ENCODE data around the gene PTBP1.

The PTBP1 gene

DNA sequence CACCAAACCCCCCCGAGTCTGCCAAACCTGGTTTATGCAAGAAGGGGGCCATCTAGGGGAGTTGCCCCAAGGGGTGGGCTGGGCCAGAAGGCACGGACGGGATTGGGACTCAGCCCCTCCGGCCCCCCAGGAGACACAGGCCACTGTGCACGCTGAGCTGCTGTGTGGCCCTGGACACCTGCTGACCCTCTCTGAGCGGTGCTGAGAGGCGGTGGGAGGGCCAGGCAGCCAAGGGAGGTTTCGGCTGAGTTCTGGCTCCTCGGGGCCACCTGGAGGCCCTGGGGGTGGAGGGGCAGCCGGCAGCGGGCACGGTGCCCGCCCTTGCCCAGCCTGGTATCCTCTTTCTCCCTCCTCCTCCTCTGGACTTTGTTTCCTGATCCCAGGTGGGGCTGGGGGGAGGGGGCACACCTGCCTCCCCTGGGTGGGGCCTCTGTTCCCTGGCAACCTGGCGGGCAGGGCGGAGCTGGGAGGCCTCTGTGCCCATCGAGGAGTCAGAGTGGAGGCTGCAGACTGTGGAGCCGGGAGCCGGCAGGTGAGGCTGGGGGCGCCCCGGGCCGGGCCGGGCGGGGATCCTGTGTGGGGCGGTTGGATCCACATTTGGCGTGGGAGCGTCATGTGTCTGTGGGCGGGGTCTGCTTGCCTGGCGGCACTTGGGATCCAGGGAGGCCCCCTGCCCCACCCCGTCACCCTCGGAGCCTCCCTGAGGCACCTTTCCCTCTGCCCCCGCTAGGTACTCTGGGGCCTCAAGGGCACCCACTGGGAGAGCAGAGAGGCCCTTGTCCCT is 46.4 kb upstream of the PTBP1 start, which contains the start of gene MISP:
Gene MISP, plus strand, starts transcription at position 473 of the 784 bp plus-strand sequence. CDS start 5,835 bp downstream, outside the sequence.
- TF ChIP-seq TAF1 (IDR thresholded peaks at IDR 0.05; ENCODE audit: low read depth) (peak; percentile 78), ZBTB7A (IDR thresholded peaks at IDR 0.05; ENCODE audit: low read depth) (peak; percentile 71), EGR1 (IDR thresholded peaks at IDR 0.05) (no peak; the same call in 1 of the 2 replicates), YY1 (IDR thresholded peaks at IDR 0.05; ENCODE audit: low read depth) (peak; percentile 20; the same call in 1 of the 2 replicates), NFIC (IDR thresholded peaks at IDR 0.05) (peak; percentile 92), MAX (IDR thresholded peaks at IDR 0.05) (peak; percentile 47; the same call in 1 of the 2 replicates), TEAD4 (IDR thresholded peaks at IDR 0.05) (no peak; the same call in 1 of the 2 replicates), CEBPB (IDR thresholded peaks at IDR 0.05) (no peak), FOXM1 (IDR thresholded peaks at IDR 0.05; ENCODE audit: borderline replicate concordance, low read depth) (peak; percentile 30; the same call in 1 of the 2 replicates), REST (IDR thresholded peaks at IDR 0.05; ENCODE audit: low read depth) (no peak), RAD21 (IDR thresholded peaks at IDR 0.05; ENCODE audit: low read depth) (peak; percentile 27; the same call in 1 of the 2 replicates), TCF12 (IDR thresholded peaks at IDR 0.05; ENCODE audit: low read depth) (peak; percentile 97), CREB1 (IDR thresholded peaks at IDR 0.05; ENCODE audit: low read depth) (no peak), EP300 (IDR thresholded peaks at IDR 0.05; ENCODE audit: borderline replicate concordance) (peak; percentile 81)
- TF ChIP-seq, protein P1, sequence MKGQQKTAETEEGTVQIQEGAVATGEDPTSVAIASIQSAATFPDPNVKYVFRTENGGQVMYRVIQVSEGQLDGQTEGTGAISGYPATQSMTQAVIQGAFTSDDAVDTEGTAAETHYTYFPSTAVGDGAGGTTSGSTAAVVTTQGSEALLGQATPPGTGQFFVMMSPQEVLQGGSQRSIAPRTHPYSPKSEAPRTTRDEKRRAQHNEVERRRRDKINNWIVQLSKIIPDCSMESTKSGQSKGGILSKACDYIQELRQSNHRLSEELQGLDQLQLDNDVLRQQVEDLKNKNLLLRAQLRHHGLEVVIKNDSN (IDR thresholded peaks at IDR 0.05) = 0 out of 2 replicates have a peak, but pooled peaks have one; percentile 22

GRCh38 chr19:751501-752341 is 45.5 kb upstream of the PTBP1 start:
- no peak for TF ChIP-seq REST (IDR thresholded peaks at IDR 0.05; ENCODE audit: low read depth)
- TF ChIP-seq, protein P1 (IDR thresholded peaks at IDR 0.05) = no peak
- no peak for TF ChIP-seq TEAD4 (IDR thresholded peaks at IDR 0.05)
- TF ChIP-seq EP300 (IDR thresholded peaks at IDR 0.05; ENCODE audit: borderline replicate concordance) = no peak
- no peak for TF ChIP-seq TCF12 (IDR thresholded peaks at IDR 0.05; ENCODE audit: low read depth)
- no peak for TF ChIP-seq EGR1 (IDR thresholded peaks at IDR 0.05)
- TF ChIP-seq YY1 (IDR thresholded peaks at IDR 0.05; ENCODE audit: low read depth) = no peak
- no peak for TF ChIP-seq NFIC (IDR thresholded peaks at IDR 0.05)
- TF ChIP-seq CREB1 (IDR thresholded peaks at IDR 0.05; ENCODE audit: low read depth) = no peak
- no peak; the same call in 1 of the 2 replicates for TF ChIP-seq ZBTB7A (IDR thresholded peaks at IDR 0.05; ENCODE audit: low read depth)
- TF ChIP-seq FOXM1 (IDR thresholded peaks at IDR 0.05; ENCODE audit: borderline replicate concordance, low read depth) = no peak

- TF ChIP-seq CEBPB (IDR thresholded peaks at IDR 0.05) (peak; percentile 67), NFIC (IDR thresholded peaks at IDR 0.05) (peak; percentile 71), TAF1 (IDR thresholded peaks at IDR 0.05; ENCODE audit: low read depth) (no peak; the same call in 1 of the 2 replicates), RAD21 (IDR thresholded peaks at IDR 0.05; ENCODE audit: low read depth) (peak; percentile 5; the same call in 1 of the 2 replicates), ZBTB7A (IDR thresholded peaks at IDR 0.05; ENCODE audit: low read depth) (peak; percentile 47; the same call in 1 of the 2 replicates), TEAD4 (IDR thresholded peaks at IDR 0.05) (peak; percentile 96), FOXM1 (IDR thresholded peaks at IDR 0.05; ENCODE audit: borderline replicate concordance, low read depth) (peak; percentile 81; the same call in 1 of the 2 replicates), MAX (IDR thresholded peaks at IDR 0.05) (peak; percentile 57; the same call in 1 of the 2 replicates), EGR1 (IDR thresholded peaks at IDR 0.05) (0 out of 2 replicates have a peak, but pooled peaks have one; percentile 3), TCF12 (IDR thresholded peaks at IDR 0.05; ENCODE audit: low read depth) (peak; percentile 98), EP300 (IDR thresholded peaks at IDR 0.05; ENCODE audit: borderline replicate concordance) (peak; percentile 96), CREB1 (IDR thresholded peaks at IDR 0.05; ENCODE audit: low read depth) (0 out of 2 replicates have a peak, but pooled peaks have one; percentile 9), REST (IDR thresholded peaks at IDR 0.05; ENCODE audit: low read depth) (peak; percentile 27; the same call in 1 of the 2 replicates), YY1 (IDR thresholded peaks at IDR 0.05; ENCODE audit: low read depth) (no peak)
- TF ChIP-seq, protein P1 (IDR thresholded peaks at IDR 0.05) = no peak
Observed at GRCh38 chr19:752652-753517, 44.4 kb upstream of the PTBP1 start.
